SJCRH30 (cell line): ENCODE data around the gene RTCA. TPM values are rescaled to one million over a fixed set of nuclear protein-coding genes. Genes with fewer than 3 reads are reported as not detected.
"Not testable (repeated sequence)": the region's sequence is repeated elsewhere in the genome, so short reads cannot be mapped to it uniquely, and the experiment has no call there.

Experiments used
- DNase-seq, 2 experiments: peaks; one replicate each; pipeline ENCODE4 v3.0.0-alpha.2; 2015 to 2020
- H3K27ac ChIP-seq: fragments of 250-450 bp; sonication (Bioruptor Pico); 2 replicates; pipeline ENCODE4 v1.5.1; 2020; ENCODE audit warnings: mild to moderate bottlenecking, moderate library complexity
- H3K27me3 ChIP-seq: fragments of 250-450 bp; sonication (Bioruptor Pico); 2 replicates; pipeline ENCODE4 v1.5.1; 2020; ENCODE audit warnings: mild to moderate bottlenecking, moderate library complexity
- H3K36me3 ChIP-seq: fragments of 250-450 bp; sonication (Bioruptor Pico); 2 replicates; pipeline ENCODE4 v1.5.1; 2020; ENCODE audit warnings: mild to moderate bottlenecking, moderate library complexity
- H3K4me1 ChIP-seq: fragments of 250-450 bp; sonication (Bioruptor Pico); 2 replicates; pipeline ENCODE4 v1.5.1; 2020; ENCODE audit warnings: mild to moderate bottlenecking, moderate library complexity
- H3K4me3 ChIP-seq: fragments of 250-450 bp; sonication (Bioruptor Pico); 2 replicates; pipeline ENCODE4 v1.5.1; 2020; ENCODE audit warnings: mild to moderate bottlenecking, moderate library complexity
- H3K9me3 ChIP-seq: fragments of 250-450 bp; sonication (Bioruptor Pico); replicated peaks from 2 replicates; pipeline ENCODE4 v1.5.1; 2020; ENCODE audit warnings: mild to moderate bottlenecking, moderate library complexity
- total RNA-seq: library from RNA; depleted of rRNA; stranded (reverse); fragments of >200 nt; shearing (Covaris generic); gene quantifications from 2 replicates; pipeline ENCODE4 v1.2.3, GENCODE V29; 2014; rRNA removed

RTCA gene
- total RNA-seq, result 38.4 and 41.0 TPM in 2 replicates

GRCh38 chr1:100265931-100266740 is at the start of gene RTCA:
TSS of gene RTCA (plus strand) at chr1:100266216. CDS start at chr1:100266376, 160 bp downstream.
- peak; percentile 94 to 97 for DNase-seq
- H3K9me3 ChIP-seq, result no peaks in the 10 kb centered on the region
- no peaks in the 10 kb centered on the region for H3K27me3 ChIP-seq

GRCh38 chr1:100217834-100218233 is 48.2 kb upstream of the RTCA start:
- H3K27me3 ChIP-seq, result no peaks in the 10 kb centered on the region
- no peak for DNase-seq
- no peak overlapping the region for H3K4me3 ChIP-seq
- H3K36me3 ChIP-seq, result peaks cover 19% of the 10 kb centered on the region
- no peak overlapping the region for H3K27ac ChIP-seq
- H3K9me3 ChIP-seq, result no peaks in the 10 kb centered on the region
- no peaks in the 10 kb centered on the region for H3K4me1 ChIP-seq

More at GRCh38 chr1:100265931-100266740, at the start of gene RTCA:
- H3K27ac ChIP-seq, result peak within 1 kb of the TSS; percentile 70
- peaks cover 30% of the 10 kb centered on the region for H3K36me3 ChIP-seq
- peak within 1 kb of the TSS; percentile 98 for H3K4me3 ChIP-seq
- H3K4me1 ChIP-seq, result no peaks in the 10 kb centered on the region

DNA sequence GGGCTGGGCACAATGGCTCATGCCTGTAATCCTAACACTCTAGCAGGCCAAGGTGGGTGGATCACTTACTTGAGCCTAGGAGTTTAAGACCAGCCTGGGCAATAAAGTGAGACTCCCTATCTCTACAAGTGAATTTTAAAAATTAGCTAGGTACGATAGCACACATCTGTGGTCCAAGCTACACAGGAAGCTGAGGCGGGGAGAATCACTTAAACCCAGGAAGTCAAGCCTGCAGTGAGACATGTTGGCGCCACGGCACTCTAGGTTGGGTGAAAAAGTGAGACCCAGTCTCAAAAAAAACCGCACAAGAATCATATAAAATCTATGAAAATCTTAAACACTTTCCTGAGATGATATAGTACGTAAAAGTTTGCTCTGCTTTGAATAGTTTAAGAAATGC is 46.6 kb upstream of the RTCA start:
- H3K27me3 ChIP-seq, result no peaks in the 10 kb centered on the region
- H3K9me3 ChIP-seq, result no peaks in the 10 kb centered on the region
- peaks cover 16% of the 10 kb centered on the region for H3K36me3 ChIP-seq
- no peak for DNase-seq
- no peaks in the 10 kb centered on the region for H3K4me1 ChIP-seq
- no peak overlapping the region for H3K4me3 ChIP-seq
- no peak overlapping the region for H3K27ac ChIP-seq

- Histone ChIP-seq H3K9me3 (no peaks in the 10 kb centered on the region), H3K27me3 (no peaks in the 10 kb centered on the region), H3K27ac (no peak overlapping the region), H3K4me3 (no peak overlapping the region), H3K36me3 (peaks cover 12% of the 10 kb centered on the region), H3K4me1 (no peaks in the 10 kb centered on the region)
- no peak for DNase-seq
Measured at GRCh38 chr1:100219883-100220282, 46.1 kb upstream of the RTCA start.

DNA sequence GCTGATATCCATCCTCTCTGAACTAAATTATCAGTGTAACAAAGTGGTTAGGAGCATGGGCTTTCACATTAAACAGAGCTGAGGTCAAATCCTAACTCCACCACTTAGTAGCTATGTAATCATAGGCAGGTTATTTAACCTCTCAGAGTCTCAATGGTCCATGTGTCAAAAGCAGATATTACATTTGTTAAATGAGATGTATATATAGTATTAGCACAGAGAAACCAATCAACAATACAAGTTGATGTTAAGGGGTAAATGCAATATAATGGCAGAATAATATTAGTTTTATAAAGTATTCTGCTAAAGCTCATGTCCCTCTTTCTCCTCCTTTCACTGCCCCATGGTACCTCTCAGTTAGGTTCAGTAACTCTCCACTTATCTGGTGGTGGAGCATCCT is 43.6 kb upstream of the RTCA start:
- DNase-seq, result no peak
- Histone ChIP-seq H3K9me3 (no peaks in the 10 kb centered on the region), H3K27me3 (no peaks in the 10 kb centered on the region), H3K36me3 (peaks cover 2% of the 10 kb centered on the region), H3K4me1 (no peaks in the 10 kb centered on the region), H3K27ac (no peak overlapping the region), H3K4me3 (no peak overlapping the region)

DNA sequence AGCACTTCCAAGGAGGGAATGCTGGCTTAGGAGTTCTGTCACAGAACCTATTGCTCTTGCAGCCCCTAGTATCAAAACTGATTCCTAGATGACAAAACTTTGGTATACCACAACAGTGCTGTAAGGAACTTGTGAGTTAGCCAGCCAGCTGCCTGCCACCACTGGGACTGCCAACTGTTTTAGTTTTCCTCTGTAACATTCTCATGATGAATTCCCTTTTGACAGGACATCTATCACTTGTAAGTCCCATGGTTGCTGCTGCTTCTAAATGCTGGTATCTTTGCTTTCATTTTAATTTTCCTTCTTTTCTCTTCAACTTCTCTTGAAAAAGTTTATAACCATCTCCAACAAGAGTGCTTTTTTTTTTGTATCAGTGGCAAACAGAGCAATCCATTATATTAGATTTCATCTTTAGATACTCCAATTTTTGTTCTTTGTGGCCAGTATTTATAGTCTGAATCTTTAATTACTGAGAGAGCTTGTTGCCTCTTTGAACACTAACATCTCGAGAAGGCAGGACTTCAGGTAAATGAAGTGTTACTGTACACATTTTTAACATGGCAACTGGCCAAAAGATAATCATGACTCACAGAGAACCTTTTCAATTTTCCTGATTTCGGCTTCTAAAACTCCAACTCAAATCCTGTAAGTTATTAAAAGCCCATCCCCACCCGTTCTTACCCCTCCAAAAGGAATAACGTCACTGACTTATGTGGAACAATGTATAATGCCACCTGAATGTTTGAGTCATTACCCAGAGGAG is 36.2 kb upstream of the RTCA start:
- DNase-seq, result no peak
- Histone ChIP-seq H3K27me3 (no peaks in the 10 kb centered on the region), H3K36me3 (peaks cover 23% of the 10 kb centered on the region), H3K4me1 (no peaks in the 10 kb centered on the region), H3K27ac (no peak overlapping the region), H3K9me3 (no peaks in the 10 kb centered on the region), H3K4me3 (no peak overlapping the region)

DNA sequence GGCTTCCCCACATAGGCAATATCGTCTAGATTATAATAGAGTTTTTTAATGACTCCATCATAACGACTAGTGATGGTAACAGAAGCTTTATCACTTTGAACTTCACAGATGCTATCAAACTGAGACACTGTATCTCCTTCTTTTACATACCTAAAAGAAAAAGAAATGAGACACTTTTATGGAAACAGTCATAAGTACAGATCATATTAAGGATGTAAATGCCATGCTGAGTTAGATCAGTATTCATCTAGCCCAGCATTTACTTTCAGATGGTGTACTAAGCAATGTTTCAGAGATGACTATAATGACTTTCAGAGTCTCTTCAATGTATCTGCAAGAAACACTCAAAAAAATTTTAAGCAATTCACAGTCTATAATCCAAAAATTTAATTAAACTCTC is 35.3 kb upstream of the RTCA start:
- no peak for DNase-seq
- H3K27ac ChIP-seq, result no peak overlapping the region
- no peaks in the 10 kb centered on the region for H3K9me3 ChIP-seq
- H3K27me3 ChIP-seq, result no peaks in the 10 kb centered on the region
- H3K36me3 ChIP-seq, result peaks cover 28% of the 10 kb centered on the region
- no peak overlapping the region for H3K4me3 ChIP-seq
- no peaks in the 10 kb centered on the region for H3K4me1 ChIP-seq

GRCh38 chr1:100231721-100232120 is 34.3 kb upstream of the RTCA start:
- Histone ChIP-seq H3K4me3 (no peak overlapping the region), H3K27me3 (no peaks in the 10 kb centered on the region), H3K27ac (no peak overlapping the region), H3K36me3 (peaks cover 28% of the 10 kb centered on the region), H3K9me3 (no peaks in the 10 kb centered on the region), H3K4me1 (no peaks in the 10 kb centered on the region)
- DNase-seq, result no peak

DNA sequence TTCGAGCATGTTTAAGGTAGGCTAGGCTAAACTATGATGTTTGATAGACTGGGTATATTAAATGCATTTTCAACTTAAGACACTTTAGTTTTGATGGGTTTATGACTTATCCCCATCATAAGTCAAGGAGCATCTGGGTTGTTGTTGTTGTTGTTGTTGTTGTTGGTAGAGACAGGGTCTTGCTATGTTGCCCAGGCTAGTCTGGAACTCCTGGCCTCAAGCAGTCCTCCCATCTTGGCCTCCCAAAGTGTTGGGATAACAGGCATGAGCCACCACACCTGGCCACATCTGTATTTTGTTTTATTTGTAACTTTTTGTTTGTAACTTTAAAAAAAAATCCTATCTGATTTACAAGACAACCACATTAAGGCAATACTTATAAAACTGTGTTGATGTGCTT is 33.9 kb upstream of the RTCA start:
- Histone ChIP-seq H3K4me3 (no peak overlapping the region), H3K9me3 (no peaks in the 10 kb centered on the region), H3K36me3 (peaks cover 28% of the 10 kb centered on the region), H3K27me3 (no peaks in the 10 kb centered on the region), H3K27ac (no peak overlapping the region), H3K4me1 (no peaks in the 10 kb centered on the region)
- no peak for DNase-seq

GRCh38 chr1:100233566-100233965 is 32.5 kb upstream of the RTCA start:
- not testable (repeated sequence) for H3K27ac ChIP-seq, H3K4me1 ChIP-seq, H3K9me3 ChIP-seq, DNase-seq, H3K4me3 ChIP-seq, H3K27me3 ChIP-seq
- peaks cover 31% of the 10 kb centered on the region for H3K36me3 ChIP-seq

DNA sequence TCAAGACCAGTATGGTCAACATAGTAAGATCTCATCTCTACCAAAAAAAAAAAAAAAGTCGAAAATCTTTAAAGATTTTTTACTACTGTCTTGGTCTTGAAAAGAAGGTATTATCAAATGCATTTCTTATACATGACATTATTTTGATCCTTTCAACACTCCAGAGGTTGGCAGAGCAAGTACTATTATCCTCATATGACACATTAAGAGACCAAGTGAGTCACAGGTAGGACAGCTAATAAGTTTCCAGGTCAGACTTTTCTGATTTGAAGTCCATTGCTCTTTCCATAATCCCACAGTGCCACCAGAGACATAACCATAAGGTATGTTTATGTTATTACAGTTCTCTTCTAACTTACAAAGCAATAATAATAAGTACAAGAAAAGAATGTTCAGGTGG is 31.6 kb upstream of the RTCA start:
- H3K36me3 ChIP-seq, result peaks cover 35% of the 10 kb centered on the region
- H3K27ac ChIP-seq, result no peak overlapping the region
- no peaks in the 10 kb centered on the region for H3K27me3 ChIP-seq
- H3K9me3 ChIP-seq, result no peaks in the 10 kb centered on the region
- H3K4me3 ChIP-seq, result no peak overlapping the region
- DNase-seq, result no peak
- H3K4me1 ChIP-seq, result no peaks in the 10 kb centered on the region

- no peaks in the 10 kb centered on the region for H3K4me1 ChIP-seq
- no peak for DNase-seq
- H3K4me3 ChIP-seq, result no peak overlapping the region
- H3K27ac ChIP-seq, result no peak overlapping the region
- no peaks in the 10 kb centered on the region for H3K9me3 ChIP-seq
- H3K27me3 ChIP-seq, result no peaks in the 10 kb centered on the region
- H3K36me3 ChIP-seq, result peaks cover 24% of the 10 kb centered on the region
Measured at GRCh38 chr1:100237091-100237490, 28.9 kb upstream of the RTCA start.

GRCh38 chr1:100239961-100240360 is 26.1 kb upstream of the RTCA start:
- H3K9me3 ChIP-seq, result no peaks in the 10 kb centered on the region
- H3K27ac ChIP-seq, result no peak overlapping the region
- H3K36me3 ChIP-seq, result peaks cover 20% of the 10 kb centered on the region
- no peak overlapping the region for H3K4me3 ChIP-seq
- H3K4me1 ChIP-seq, result no peaks in the 10 kb centered on the region
- DNase-seq, result no peak
- H3K27me3 ChIP-seq, result no peaks in the 10 kb centered on the region

- DNase-seq, result no peak
- Histone ChIP-seq H3K27me3 (no peaks in the 10 kb centered on the region), H3K4me1 (no peaks in the 10 kb centered on the region), H3K27ac (no peak overlapping the region), H3K36me3 (peaks cover 15% of the 10 kb centered on the region), H3K9me3 (no peaks in the 10 kb centered on the region), H3K4me3 (no peak overlapping the region)
Measured at GRCh38 chr1:100240631-100241030, 25.4 kb upstream of the RTCA start.

DNA sequence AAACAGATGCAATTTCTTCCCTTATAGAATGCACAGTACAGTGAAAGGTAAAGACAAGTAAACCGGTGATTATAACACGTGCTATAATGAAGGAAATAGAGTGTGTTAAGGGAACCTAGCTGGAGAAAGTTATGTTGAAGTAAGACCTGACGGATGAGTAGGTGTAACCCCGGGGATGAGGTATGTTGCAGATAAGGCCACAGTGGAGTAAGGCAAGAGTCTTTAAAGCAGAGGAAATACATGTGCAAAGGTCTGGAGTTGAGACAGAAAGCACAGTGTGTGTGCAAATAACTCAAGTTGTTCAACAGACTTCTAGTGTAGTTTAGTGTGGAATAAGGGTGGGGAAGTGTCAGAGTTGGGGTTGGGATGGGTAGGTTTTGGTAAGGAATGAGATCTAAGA is 19.3 kb upstream of the RTCA start:
- Histone ChIP-seq H3K4me3 (no peak overlapping the region), H3K36me3 (peaks cover 3% of the 10 kb centered on the region), H3K9me3 (no peaks in the 10 kb centered on the region), H3K27me3 (no peaks in the 10 kb centered on the region), H3K27ac (no peak overlapping the region), H3K4me1 (0 out of 2 replicates have a peak, but pooled peaks cover 6% of the 10 kb centered on the region)
- no peak for DNase-seq
